Pons (tissue), 1 donor: Measurements from ENCODE around the gene FREM1.

Experiments
- DNase-seq: peaks from one replicate; pipeline ENCODE4 v3.0.0-alpha.2; 2016; ENCODE audit warnings: low spot score

The FREM1 gene

GRCh38 chr9:14912859-14913258, 2.6 kb upstream of the FREM1 start:
- no peak for DNase-seq

GRCh38 chr9:14911046-14911445, 818 bp upstream of the FREM1 start:
- no peak for DNase-seq

GRCh38 chr9:14909601-14909960, 647 bp downstream of the FREM1 start:
- no peak for DNase-seq

GRCh38 chr9:14909181-14909580, 1.0 kb downstream of the FREM1 start:
- DNase-seq: no peak

GRCh38 chr9:14908295-14909180, 1.7 kb downstream of the FREM1 start:
- no peak for DNase-seq

- DNase-seq: no peak
These were observed 2.5 kb downstream of the FREM1 start for GRCh38 chr9:14907696-14908095.

GRCh38 chr9:14907360-14907685, 2.9 kb downstream of the FREM1 start:
- no peak for DNase-seq

GRCh38 chr9:14906644-14907359, 3.4 kb downstream of the FREM1 start:
- DNase-seq: no peak

- no peak for DNase-seq
These were observed 4.2 kb downstream of the FREM1 start for GRCh38 chr9:14906000-14906399.

- DNase-seq: no peak
These were observed 7.2 kb downstream of the FREM1 start for GRCh38 chr9:14903040-14903439.

GRCh38 chr9:14902561-14902960, 7.7 kb downstream of the FREM1 start:
- DNase-seq: no peak

GRCh38 chr9:14899815-14900193, 10.4 kb downstream of the FREM1 start:
- no peak for DNase-seq

- no peak for DNase-seq
These were observed 11.0 kb downstream of the FREM1 start for GRCh38 chr9:14899042-14899814.

- no peak for DNase-seq
These were observed 14.4 kb downstream of the FREM1 start for GRCh38 chr9:14895806-14896205.

GRCh38 chr9:14893280-14893679, 16.9 kb downstream of the FREM1 start:
- DNase-seq: no peak

GRCh38 chr9:14891332-14891731, 18.9 kb downstream of the FREM1 start:
- no peak for DNase-seq

GRCh38 chr9:14889451-14889850, 20.8 kb downstream of the FREM1 start:
- DNase-seq: no peak

GRCh38 chr9:14888875-14889274, 21.4 kb downstream of the FREM1 start:
- no peak for DNase-seq

- no peak for DNase-seq
These were observed 22.0 kb downstream of the FREM1 start for GRCh38 chr9:14888272-14888671.

- no peak for DNase-seq
These were observed 23.1 kb downstream of the FREM1 start for GRCh38 chr9:14887149-14887548.

- no peak for DNase-seq
These were observed 26.8 kb downstream of the FREM1 start for GRCh38 chr9:14883310-14883944.

GRCh38 chr9:14882090-14882489, 28.1 kb downstream of the FREM1 start:
- no peak for DNase-seq
